HG02798 (cell line): ENCODE data around the gene RHOU.

Experiments
- ATAC-seq: cut with Tn5 transposase; IDR thresholded peaks from one replicate; pipeline ENCODE4 v1.9.1; 2021; ENCODE audit warnings: mild to moderate bottlenecking; ENCODE audit not compliant: unreplicated experiment, poor library complexity

The RHOU gene

GRCh38 chr1:228736844-228737445 is 1.7 kb downstream of the RHOU start:
- no peak for ATAC-seq

GRCh38 chr1:228737601-228738041 is 2.3 kb downstream of the RHOU start:
- ATAC-seq, result no peak

GRCh38 chr1:228739826-228740225 is 4.5 kb downstream of the RHOU start:
- no peak for ATAC-seq

GRCh38 chr1:228740543-228741317 is 5.5 kb downstream of the RHOU start:
- ATAC-seq, result no peak

GRCh38 chr1:228742281-228742860 is 7.1 kb downstream of the RHOU start:
- no peak for ATAC-seq

GRCh38 chr1:228743405-228743804 is 8.1 kb downstream of the RHOU start:
- no peak for ATAC-seq

- no peak for ATAC-seq
Observed at GRCh38 chr1:228744356-228744755, 9.1 kb downstream of the RHOU start.

GRCh38 chr1:228744918-228745317 is 9.6 kb downstream of the RHOU start:
- no peak for ATAC-seq

GRCh38 chr1:228745497-228745896 is 10.2 kb downstream of the RHOU start:
- no peak for ATAC-seq

- no peak for ATAC-seq
Observed at GRCh38 chr1:228747301-228747935, 12.1 kb downstream of the RHOU start.

- ATAC-seq, result no peak
Observed at GRCh38 chr1:228748029-228748428, 12.8 kb downstream of the RHOU start.

- no peak for ATAC-seq
Observed at GRCh38 chr1:228748431-228748830, 13.2 kb downstream of the RHOU start.

- ATAC-seq, result no peak
Observed at GRCh38 chr1:228749765-228750164, 14.5 kb downstream of the RHOU start.

- ATAC-seq, result no peak
Observed at GRCh38 chr1:228750915-228751314, 15.6 kb downstream of the RHOU start.

GRCh38 chr1:228751360-228752098 is 16.2 kb downstream of the RHOU start:
- ATAC-seq, result no peak

GRCh38 chr1:228752258-228752657 is 17.0 kb downstream of the RHOU start:
- ATAC-seq, result no peak

GRCh38 chr1:228752675-228753265 is 17.5 kb downstream of the RHOU start:
- no peak for ATAC-seq

GRCh38 chr1:228753287-228753686 is 18.0 kb downstream of the RHOU start:
- no peak for ATAC-seq

- no peak for ATAC-seq
Observed at GRCh38 chr1:228753786-228754360, 18.6 kb downstream of the RHOU start.
